ENCODE data around the gene MAT2A.

MAT2A gene

GRCh38 chr2:85538507-85539360 is at the start of gene MAT2A:
Gene MAT2A, plus strand, starts transcription at chr2:85539168. Its CDS starts 120 bp downstream, at chr2:85539288.
- peak; percentile 57 for TF ChIP-seq CTCF (IDR thresholded peaks at IDR 0.05)

GRCh38 chr2:85490861-85491755 is 47.9 kb upstream of the MAT2A start:
- no peak for TF ChIP-seq CTCF (IDR thresholded peaks at IDR 0.05)

GRCh38 chr2:85496436-85496835 is 42.5 kb upstream of the MAT2A start:
- no peak for TF ChIP-seq CTCF (IDR thresholded peaks at IDR 0.05)

GRCh38 chr2:85497944-85498630 is 40.9 kb upstream of the MAT2A start:
- TF ChIP-seq CTCF (IDR thresholded peaks at IDR 0.05) = no peak

GRCh38 chr2:85501248-85501647 is 37.7 kb upstream of the MAT2A start:
- no peak for TF ChIP-seq CTCF (IDR thresholded peaks at IDR 0.05)

- no peak for TF ChIP-seq CTCF (IDR thresholded peaks at IDR 0.05)
Measured at GRCh38 chr2:85502720-85503119, 36.2 kb upstream of the MAT2A start.

- no peak for TF ChIP-seq CTCF (IDR thresholded peaks at IDR 0.05)
Measured at GRCh38 chr2:85503168-85503850, 35.7 kb upstream of the MAT2A start.

Measured in LNCAP (cell line).